Prostate gland (tissue), 2 donors: ENCODE results near the gene LIPC.

Experiments used
- CTCF ChIP-seq, 4 experiments: fragments of 200-600 bp in 2 of 4; fragments of 450-650 bp in 2 of 4; sonication (generic) in 2 of 4; IDR thresholded peaks; 1 replicate in 3 of 4; 2 replicates in 1 of 4; pipeline ENCODE4 v1.5.1; 2016 to 2019; ENCODE audit warnings: antibody characterized with exemption in 4 of 4, mild to moderate bottlenecking in 2 of 4, moderate library complexity in 2 of 4
- POLR2A ChIP-seq: fragments of 450-650 bp; IDR thresholded peaks from one replicate; pipeline ENCODE4 v1.6.1; 2016; ENCODE audit warnings: antibody characterized with exemption, mild to moderate bottlenecking
- POLR2AphosphoS5 ChIP-seq: sonication (generic); formaldehyde crosslinking; IDR thresholded peaks from one replicate; pipeline ENCODE4 v1.6.1; 2017; ENCODE audit warnings: antibody characterized with exemption

- TF ChIP-seq CTCF (IDR thresholded peaks at IDR 0.05) (no peak), POLR2AphosphoS5 (peak; percentile 41), POLR2A (no peak)
Measured at GRCh38 chr15:58606577-58607080, 174.8 kb downstream of the LIPC start.
